ENCODE results near the gene LHFPL3.

Gene LHFPL3

GRCh38 chr7:104723001-104723400, 394.6 kb downstream of the LHFPL3 start:
- Mint-ChIP-seq H3K9me3 (no peaks in the 10 kb centered on the region), H3K36me3 (ENCODE audit: low read depth) (no peaks in the 10 kb centered on the region), H3K27me3 (ENCODE audit: low read depth) (no peaks in the 10 kb centered on the region), H3K4me3 (no peak overlapping the region), H3K27ac (no peak overlapping the region), H3K4me1 (no peaks in the 10 kb centered on the region)
- no peak for TF ChIP-seq CTCF (IDR thresholded peaks at IDR 0.05; ENCODE audit: unreplicated experiment in 3 of 3)

GRCh38 chr7:104758504-104758903, 430.1 kb downstream of the LHFPL3 start:
- no peaks in the 10 kb centered on the region for H3K36me3 Mint-ChIP-seq (ENCODE audit: low read depth)
- H3K4me1 Mint-ChIP-seq: no peaks in the 10 kb centered on the region
- TF ChIP-seq CTCF (IDR thresholded peaks at IDR 0.05; ENCODE audit: unreplicated experiment in 3 of 3): no peak
- H3K27ac Mint-ChIP-seq: no peak overlapping the region
- no peaks in the 10 kb centered on the region for H3K9me3 Mint-ChIP-seq
- peaks cover 5% of the 10 kb centered on the region for H3K27me3 Mint-ChIP-seq (ENCODE audit: low read depth)
- no peak overlapping the region for H3K4me3 Mint-ChIP-seq

GRCh38 chr7:104761892-104762291, 433.5 kb downstream of the LHFPL3 start:
- Mint-ChIP-seq H3K27me3 (ENCODE audit: low read depth) (peaks cover 4% of the 10 kb centered on the region), H3K36me3 (ENCODE audit: low read depth) (no peaks in the 10 kb centered on the region), H3K4me3 (no peak overlapping the region), H3K9me3 (no peaks in the 10 kb centered on the region), H3K4me1 (no peaks in the 10 kb centered on the region), H3K27ac (no peak overlapping the region)
- no peak for TF ChIP-seq CTCF (IDR thresholded peaks at IDR 0.05; ENCODE audit: unreplicated experiment in 3 of 3)

- H3K4me1 Mint-ChIP-seq: no peaks in the 10 kb centered on the region
- H3K27me3 Mint-ChIP-seq (ENCODE audit: low read depth): peaks cover 4% of the 10 kb centered on the region
- no peaks in the 10 kb centered on the region for H3K36me3 Mint-ChIP-seq (ENCODE audit: low read depth)
- H3K9me3 Mint-ChIP-seq: no peaks in the 10 kb centered on the region
- no peak overlapping the region for H3K4me3 Mint-ChIP-seq
- TF ChIP-seq CTCF (IDR thresholded peaks at IDR 0.05; ENCODE audit: unreplicated experiment in 3 of 3): no peak
- no peak overlapping the region for H3K27ac Mint-ChIP-seq
These were observed 438.7 kb downstream of the LHFPL3 start for GRCh38 chr7:104767113-104767512.

GRCh38 chr7:104767826-104768536, 439.6 kb downstream of the LHFPL3 start:
- no peak for TF ChIP-seq CTCF (IDR thresholded peaks at IDR 0.05; ENCODE audit: unreplicated experiment in 3 of 3)
- peaks cover 4% of the 10 kb centered on the region for H3K27me3 Mint-ChIP-seq (ENCODE audit: low read depth)
- no peaks in the 10 kb centered on the region for H3K36me3 Mint-ChIP-seq (ENCODE audit: low read depth)
- no peaks in the 10 kb centered on the region for H3K4me1 Mint-ChIP-seq
- no peaks in the 10 kb centered on the region for H3K9me3 Mint-ChIP-seq
- no peak overlapping the region for H3K4me3 Mint-ChIP-seq
- H3K27ac Mint-ChIP-seq: no peak overlapping the region
